HCT116 (cell line): Measurements from ENCODE around the gene TMC8. TPM values are rescaled to one million over a fixed set of nuclear protein-coding genes. Genes with fewer than 3 reads are reported as not detected.

Experiments
- ATAC-seq: fragments of 200-7000 bp; cut with Tn5 transposase; 2 replicates; pipeline ENCODE4 v1.9.1; 2020; ENCODE audit warnings: mild to moderate bottlenecking, moderate library complexity
- BruUV-seq: library from RNA; stranded (reverse); fragments of 400-500 nt; replicated peaks from 2 replicates; lab custom pipeline; 2021; lab: Mats Ljungman, UMichigan
- CTCF ChIA-PET: fragments of 300-600 bp; sonication (Branson Sonifier 250); formaldehyde crosslinking; loops from one replicate; lab custom pipeline; 2021; ENCODE audit warnings: antibody characterized with exemption; lab: Charles Lee
- POLR2A ChIA-PET: fragments of 300-600, 350-600 bp; sonication (Branson Sonifier 250); formaldehyde crosslinking; loops from one replicate; lab custom pipeline; 2021; ENCODE audit warnings: antibody characterized with exemption; lab: Charles Lee
- RAD21 ChIA-PET, 2 experiments: fragments of 300-600 bp; sonication (Branson Sonifier 250); formaldehyde crosslinking; loops; one replicate each; lab custom pipeline; 2023; ENCODE audit warnings: low total read pairs in 2 of 2; ENCODE audit not compliant: uncharacterized antibody in 2 of 2, unreplicated experiment in 2 of 2, low non-redundant PET in 1 of 2; lab: Charles Lee
- DNase-seq: peaks from one replicate; pipeline ENCODE4 v3.0.0-alpha.2; 2010; ENCODE audit warnings: low read depth, low spot score
- H2AFZ ChIP-seq: fragments of 200-600 bp; shearing (Covaris generic), sonication (generic); 2 replicates; pipeline ENCODE4 v1.6.1; 2017; ENCODE audit warnings: low read depth, mixed run types, mixed read lengths, antibody characterized with exemption, low read length; ENCODE audit not compliant: poor library complexity, severe bottlenecking
- H3K27ac ChIP-seq: 2 replicates; pipeline ENCODE4 v1.5.1; 2012; ENCODE audit warnings: low read depth, low read length
- H3K27me3 ChIP-seq: fragments of 200-600 bp; sonication (generic); 2 replicates; pipeline ENCODE4 v1.6.1; 2016; ENCODE audit warnings: mixed run types, low read length, mixed read lengths; ENCODE audit not compliant: insufficient read depth
- H3K36me3 ChIP-seq, 2 experiments: fragments of 200-500 bp in 1 of 2; fragments of 200-600 bp in 1 of 2; sonication (Bioruptor generic) in 1 of 2; sonication (generic) in 1 of 2; 2 replicates each; pipeline versions ENCODE4 v1.5.1 to v1.6.1; 2014 to 2016; ENCODE audit warnings: low read length in 2 of 2, inconsistent platforms in 1 of 2, mixed read lengths in 1 of 2, mixed run types in 1 of 2; ENCODE audit not compliant: insufficient read depth in 2 of 2, control insufficient read depth in 1 of 2
- H3K4me1 ChIP-seq, 2 experiments: fragments of 200-600 bp in 1 of 2; sonication (generic) in 1 of 2; 2 replicates each; pipeline versions ENCODE4 v1.5.1 to v1.6.1; 2012 to 2017; ENCODE audit warnings: low read length in 2 of 2, inconsistent platforms in 1 of 2, mild to moderate bottlenecking in 1 of 2, mixed read lengths in 1 of 2, mixed run types in 1 of 2, moderate library complexity in 1 of 2; ENCODE audit not compliant: insufficient read depth in 2 of 2, control insufficient read depth in 1 of 2
- H3K4me2 ChIP-seq: fragments of 200-600 bp; sonication (generic); 2 replicates; pipeline ENCODE4 v1.6.1; 2017; ENCODE audit warnings: mixed run types, low read length, mixed read lengths
- H3K4me3 ChIP-seq, 2 experiments: fragments of 200-600 bp in 1 of 2; sonication (generic) in 1 of 2; replicated peaks in 1 of 2; 2 replicates each; pipeline ENCODE4 v1.5.1; 2011 to 2016; ENCODE audit warnings: low read length in 2 of 2, control low read depth in 1 of 2, low read depth in 1 of 2, mild to moderate bottlenecking in 1 of 2, mixed read lengths in 1 of 2, mixed run types in 1 of 2
- H3K79me2 ChIP-seq: fragments of 200-600 bp; sonication (generic); 2 replicates; pipeline ENCODE4 v1.6.1; 2017; ENCODE audit warnings: mild to moderate bottlenecking, mixed run types, low read length, moderate library complexity, mixed read lengths; ENCODE audit not compliant: insufficient read depth
- H3K9ac ChIP-seq: fragments of 200-600 bp; sonication (generic); 2 replicates; pipeline ENCODE4 v1.6.1; 2016; ENCODE audit warnings: low read length, mixed read lengths
- H3K9me2 ChIP-seq: fragments of 200-600 bp; sonication (generic), shearing (Covaris generic); 2 replicates; pipeline ENCODE4 v1.6.1; 2017; ENCODE audit warnings: mixed run types, mild to moderate bottlenecking, moderate library complexity; ENCODE audit not compliant: insufficient read depth
- H3K9me3 ChIP-seq, 2 experiments: fragments of 200-500 bp in 1 of 2; fragments of 200-600 bp in 1 of 2; sonication (Bioruptor generic) in 1 of 2; sonication (generic) in 1 of 2; 2 replicates each; pipeline ENCODE4 v1.6.1; 2014 to 2017; ENCODE audit warnings: low read length in 2 of 2, mixed read lengths in 2 of 2, inconsistent platforms in 1 of 2, low read depth in 1 of 2, mild to moderate bottlenecking in 1 of 2, mixed run types in 1 of 2, moderate library complexity in 1 of 2; ENCODE audit not compliant: control insufficient read depth in 1 of 2, insufficient read depth in 1 of 2
- H4K20me1 ChIP-seq: fragments of 200-600 bp; sonication (generic), shearing (Covaris generic); 2 replicates; pipeline ENCODE4 v1.6.1; 2017; ENCODE audit warnings: mixed run types, mild to moderate bottlenecking, moderate library complexity; ENCODE audit not compliant: insufficient read depth
- CTCF ChIP-seq, 3 experiments: fragments of 200-600 bp in 1 of 3; sonication (generic) in 1 of 3; IDR thresholded peaks in 2 of 3; conservative IDR thresholded peaks in 1 of 3; 2 replicates each; pipeline ENCODE4 v1.5.1; 2012 to 2017; ENCODE audit warnings: low read depth in 2 of 3, low read length in 2 of 3, antibody characterized with exemption in 1 of 3, borderline replicate concordance in 1 of 3, control low read depth in 1 of 3, mild to moderate bottlenecking in 1 of 3, mixed read lengths in 1 of 3, mixed run types in 1 of 3, moderate library complexity in 1 of 3; ENCODE audit not compliant: insufficient read depth in 1 of 3
- ELF1 ChIP-seq: IDR thresholded peaks from 2 replicates; pipeline ENCODE4 v1.6.1; 2012; ENCODE audit warnings: low read depth, borderline replicate concordance
- FOSL1 ChIP-seq: IDR thresholded peaks from 2 replicates; pipeline ENCODE4 v1.6.1; 2012; ENCODE audit warnings: low read depth
- MAX ChIP-seq: IDR thresholded peaks from 2 replicates; pipeline ENCODE4 v1.6.1; 2012
- POLR2AphosphoS5 ChIP-seq: IDR thresholded peaks from 2 replicates; pipeline ENCODE4 v1.6.1; 2011; ENCODE audit warnings: mild to moderate bottlenecking, low read depth, low read length, moderate library complexity
- TCF7L2 ChIP-seq: IDR thresholded peaks from 2 replicates; pipeline ENCODE4 v1.7.0; 2011; ENCODE audit warnings: borderline replicate concordance, inconsistent platforms; ENCODE audit not compliant: insufficient read depth, insufficient read length; ENCODE audit errors: extremely low read depth
- ZNF274 ChIP-seq: fragments of 200-500 bp; sonication (Bioruptor generic); IDR thresholded peaks from 2 replicates; pipeline ENCODE4 v1.6.1; 2014; ENCODE audit warnings: mild to moderate bottlenecking, low read depth, low read length, inconsistent platforms
- intact Hi-C: fragments of 100-400 bp; cut with micrococcal nuclease; formaldehyde crosslinking; loops from 2 replicates; pipeline ENCODE4 v1.10.0; 2022
- total RNA-seq: library from RNA; stranded (reverse); gene quantifications from one replicate; pipeline ENCODE4 v1.2.1, GENCODE V29; 2021; ENCODE audit not compliant: unreplicated experiment

The TMC8 gene
- total RNA-seq, 1 experiment from 2014 or later = 7.8 TPM

GRCh38 chr17:78180508-78180907, 49.9 kb downstream of the TMC8 start:
- H3K27ac ChIP-seq = no peak overlapping the region; the same call in 1 of the 2 replicates
- BruUV-seq = no TSS peak
- H3K36me3 ChIP-seq = peaks cover 49 to 71% of the 10 kb centered on the region in 2 experiments
- RAD21 ChIA-PET = no interaction called here
- H3K79me2 ChIP-seq = peaks cover 48% of the 10 kb centered on the region
- no peaks in the 10 kb centered on the region for H3K27me3 ChIP-seq
- POLR2A ChIA-PET = no interaction called here
- H3K4me2 ChIP-seq = no peak overlapping the region
- no peak overlapping the region for H2AFZ ChIP-seq
- intact Hi-C loops = no loop called here
- no peak overlapping the region for H3K9ac ChIP-seq
- H3K9me2 ChIP-seq = no peaks in the 10 kb centered on the region
- CTCF ChIA-PET = no interaction called here
- no peak overlapping the region for H3K4me3 ChIP-seq
- TF ChIP-seq POLR2AphosphoS5 (no peak), TCF7L2 (no peak), MAX (no peak), FOSL1 (no peak), ELF1 (no peak), ZNF274 (no peak)
- no peak for ATAC-seq
- no peaks in the 10 kb centered on the region for H4K20me1 ChIP-seq
- no peaks in the 10 kb centered on the region for H3K9me3 ChIP-seq
- H3K4me1 ChIP-seq = peaks cover 11 to 20% of the 10 kb centered on the region in 2 experiments; a peak in 3 of 4 replicates
- no peak for DNase-seq

GRCh38 chr17:78182504-78182903, 51.9 kb downstream of the TMC8 start:
- Histone ChIP-seq H3K4me1 (peaks cover 11 to 26% of the 10 kb centered on the region in 2 experiments), H3K36me3 (peaks cover 45 to 62% of the 10 kb centered on the region in 2 experiments), H2AFZ (no peak overlapping the region), H4K20me1 (no peaks in the 10 kb centered on the region), H3K9ac (no peak overlapping the region), H3K27ac (no peak overlapping the region), H3K79me2 (peaks cover 60% of the 10 kb centered on the region), H3K9me2 (no peaks in the 10 kb centered on the region), H3K27me3 (no peaks in the 10 kb centered on the region), H3K9me3 (no peaks in the 10 kb centered on the region), H3K4me3 (no peak overlapping the region), H3K4me2 (no peak overlapping the region)
- RAD21 ChIA-PET = no interaction called here
- no TSS peak for BruUV-seq
- CTCF ChIA-PET = interaction anchor here (1.4 to 1.5 kb wide), 2 partner anchors 13 to 163 kb away, joined by 3 read pairs; no protein-coding TSS in a partner anchor
- DNase-seq (no peak), ATAC-seq (no peak)
- TF ChIP-seq CTCF (IDR thresholded peaks at IDR 0.05 in 2 of 3, conservative IDR thresholded peaks at IDR 0.05 in 1 of 3; ENCODE audit: borderline replicate concordance in 1 of 3, insufficient read depth in 1 of 3, low read depth in 2 of 3, low read length in 2 of 3) (no peak), ELF1 (no peak)
- intact Hi-C loops = no loop called here
- POLR2A ChIA-PET = interaction anchor here (0.7 to 1.9 kb wide), 2 partner anchors 40 to 81 kb away, joined by 3 to 5 read pairs; no protein-coding TSS in a partner anchor
